Breast epithelium (tissue), 3 donors: Measurements from ENCODE around the gene TXNRD1.

Source experiments
- POLR2A ChIP-seq: fragments of 450-650 bp; IDR thresholded peaks from one replicate; pipeline ENCODE4 v1.6.1; 2016; ENCODE audit warnings: antibody characterized with exemption, mild to moderate bottlenecking, moderate library complexity
- POLR2AphosphoS5 ChIP-seq, 3 donors: sonication (generic); formaldehyde crosslinking; IDR thresholded peaks; one replicate each; pipeline ENCODE4 v1.6.1; 2017; ENCODE audit warnings: antibody characterized with exemption in 3 of 3
- TF ChIP-seq, protein P1 (sequence below), 3 donors: fragments of 450-650 bp; IDR thresholded peaks; one replicate each; pipeline ENCODE4 v1.5.1; 2016 to 2017; ENCODE audit warnings: antibody characterized with exemption in 3 of 3, mild to moderate bottlenecking in 3 of 3, moderate library complexity in 3 of 3

DNA sequence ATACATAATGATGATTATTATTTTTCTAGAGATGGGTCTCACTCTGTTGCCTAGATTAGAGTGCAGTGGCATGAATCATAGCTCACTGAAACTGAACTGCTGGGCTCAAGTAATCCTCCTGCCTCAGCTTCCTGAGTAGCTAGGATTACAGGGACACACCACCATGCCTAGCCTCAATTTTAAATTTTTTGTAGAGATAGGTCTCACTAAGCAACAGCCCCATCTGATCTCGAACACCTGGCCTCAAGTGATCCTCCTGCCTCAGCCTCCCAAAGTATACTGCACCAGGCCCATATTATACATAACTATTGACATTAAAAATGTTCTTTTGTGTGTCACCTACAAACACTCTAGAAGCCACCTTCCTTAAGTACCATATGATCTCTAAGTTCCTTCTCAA lies 3.4 kb downstream of the TXNRD1 start:
- TF ChIP-seq, protein P1, sequence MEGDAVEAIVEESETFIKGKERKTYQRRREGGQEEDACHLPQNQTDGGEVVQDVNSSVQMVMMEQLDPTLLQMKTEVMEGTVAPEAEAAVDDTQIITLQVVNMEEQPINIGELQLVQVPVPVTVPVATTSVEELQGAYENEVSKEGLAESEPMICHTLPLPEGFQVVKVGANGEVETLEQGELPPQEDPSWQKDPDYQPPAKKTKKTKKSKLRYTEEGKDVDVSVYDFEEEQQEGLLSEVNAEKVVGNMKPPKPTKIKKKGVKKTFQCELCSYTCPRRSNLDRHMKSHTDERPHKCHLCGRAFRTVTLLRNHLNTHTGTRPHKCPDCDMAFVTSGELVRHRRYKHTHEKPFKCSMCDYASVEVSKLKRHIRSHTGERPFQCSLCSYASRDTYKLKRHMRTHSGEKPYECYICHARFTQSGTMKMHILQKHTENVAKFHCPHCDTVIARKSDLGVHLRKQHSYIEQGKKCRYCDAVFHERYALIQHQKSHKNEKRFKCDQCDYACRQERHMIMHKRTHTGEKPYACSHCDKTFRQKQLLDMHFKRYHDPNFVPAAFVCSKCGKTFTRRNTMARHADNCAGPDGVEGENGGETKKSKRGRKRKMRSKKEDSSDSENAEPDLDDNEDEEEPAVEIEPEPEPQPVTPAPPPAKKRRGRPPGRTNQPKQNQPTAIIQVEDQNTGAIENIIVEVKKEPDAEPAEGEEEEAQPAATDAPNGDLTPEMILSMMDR (IDR thresholded peaks at IDR 0.05), result no peak
- TF ChIP-seq POLR2AphosphoS5 (IDR thresholded peaks at IDR 0.05), result no peak
- TF ChIP-seq POLR2A, result no peak
